Left lung (tissue), 10 donors: ENCODE data around the gene GRID1. TPM values are rescaled to one million over a fixed set of nuclear protein-coding genes. Genes with fewer than 3 reads are reported as not detected.

Experiments
- ATAC-seq: fragments of 200-7000 bp; cut with Tn5 transposase; one replicate; pipeline ENCODE4 v1.9.1; 2020; ENCODE audit warnings: moderate library complexity
- DNase-seq, 4 donors: peaks; one replicate each; pipeline ENCODE4 v3.0.0-alpha.2; 2013 to 2020
- H3K27ac ChIP-seq, 2 donors: fragments of 200-600 bp; sonication (generic) in 1 of 2; one replicate each; pipeline versions ENCODE4 v1.5.0 to v1.8.0; 2020 to 2021
- H3K27me3 ChIP-seq, 2 donors: fragments of 200-600 bp; sonication (generic) in 1 of 2; one replicate each; pipeline versions ENCODE4 v1.5.0 to v1.8.0; 2020 to 2021
- H3K36me3 ChIP-seq, 2 donors: fragments of 200-600 bp; sonication (generic) in 1 of 2; one replicate each; pipeline versions ENCODE4 v1.5.0 to v1.8.0; 2020 to 2021
- H3K4me1 ChIP-seq, 2 donors: fragments of 200-600 bp; one replicate each; pipeline ENCODE4 v1.8.0; 2021
- H3K4me3 ChIP-seq, 2 donors: fragments of 200-600 bp; sonication (generic) in 1 of 2; one replicate each; pipeline versions ENCODE4 v1.5.0 to v1.8.0; 2020 to 2021; ENCODE audit warnings: mild to moderate bottlenecking in 1 of 2
- H3K9me3 ChIP-seq, 2 donors: fragments of 200-600 bp; sonication (generic) in 1 of 2; one replicate each; pipeline versions ENCODE4 v1.5.0 to v1.8.0; 2020 to 2021
- intact Hi-C, 2 donors: fragments of 100-400 bp; cut with DNase I; formaldehyde crosslinking; loops; one replicate each; pipeline versions ENCODE4 v1.11.2 to v1.14.2; 2022
- polyA plus RNA-seq, 6 donors: library from polyadenylated mRNA; unstranded; fragments of 120-200 nt; gene quantifications; one replicate each; pipeline ENCODE4 v1.2.1, GENCODE V29; 2013; ENCODE audit not compliant: insufficient read length in 6 of 6
- total RNA-seq, 2 donors: library from RNA; stranded (reverse); fragmentation: NEBNext Ultra II Directional; extraction: Animal tissue kit (Norgen Biotek cat#: 25700); gene quantifications; one replicate each; pipeline ENCODE4 v1.2.1, GENCODE V29; 2021
- TF ChIP-seq, protein P1 (sequence below), 2 donors: fragments of 200-600 bp; sonication (generic) in 1 of 2; IDR thresholded peaks; one replicate each; pipeline versions ENCODE4 v1.5.0 to v1.8.0; 2021; ENCODE audit warnings: antibody characterized with exemption in 2 of 2
- donor health status: DM: no; HTN: yes; CAD: no.
- donor health status: DM: no; HTN: no; CAD: no.

GRID1 gene
- total and polyA plus RNA-seq, 8 donors: 0.81 to 2.6 (median 1.2) TPM

- TF ChIP-seq, protein P1, sequence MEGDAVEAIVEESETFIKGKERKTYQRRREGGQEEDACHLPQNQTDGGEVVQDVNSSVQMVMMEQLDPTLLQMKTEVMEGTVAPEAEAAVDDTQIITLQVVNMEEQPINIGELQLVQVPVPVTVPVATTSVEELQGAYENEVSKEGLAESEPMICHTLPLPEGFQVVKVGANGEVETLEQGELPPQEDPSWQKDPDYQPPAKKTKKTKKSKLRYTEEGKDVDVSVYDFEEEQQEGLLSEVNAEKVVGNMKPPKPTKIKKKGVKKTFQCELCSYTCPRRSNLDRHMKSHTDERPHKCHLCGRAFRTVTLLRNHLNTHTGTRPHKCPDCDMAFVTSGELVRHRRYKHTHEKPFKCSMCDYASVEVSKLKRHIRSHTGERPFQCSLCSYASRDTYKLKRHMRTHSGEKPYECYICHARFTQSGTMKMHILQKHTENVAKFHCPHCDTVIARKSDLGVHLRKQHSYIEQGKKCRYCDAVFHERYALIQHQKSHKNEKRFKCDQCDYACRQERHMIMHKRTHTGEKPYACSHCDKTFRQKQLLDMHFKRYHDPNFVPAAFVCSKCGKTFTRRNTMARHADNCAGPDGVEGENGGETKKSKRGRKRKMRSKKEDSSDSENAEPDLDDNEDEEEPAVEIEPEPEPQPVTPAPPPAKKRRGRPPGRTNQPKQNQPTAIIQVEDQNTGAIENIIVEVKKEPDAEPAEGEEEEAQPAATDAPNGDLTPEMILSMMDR (IDR thresholded peaks at IDR 0.05): no peak
- no peak for ATAC-seq
- intact Hi-C loops: no loop called here
Observed at GRCh38 chr10:85624511-85624910, 742.1 kb downstream of the GRID1 start.

GRCh38 chr10:85623758-85624157 is 742.8 kb downstream of the GRID1 start:
- Histone ChIP-seq H3K4me3 (no peak overlapping the region), H3K27ac (no peak overlapping the region), H3K4me1 (no peaks in the 10 kb centered on the region), H3K27me3 (no peaks in the 10 kb centered on the region), H3K36me3 (no peaks in the 10 kb centered on the region), H3K9me3 (no peaks in the 10 kb centered on the region)
- DNase-seq: no peak
- no peak for ATAC-seq
- intact Hi-C loops: no loop called here
- TF ChIP-seq, protein P1 (IDR thresholded peaks at IDR 0.05): no peak

More at GRCh38 chr10:85624511-85624910, 742.1 kb downstream of the GRID1 start:
- no peak overlapping the region for H3K4me3 ChIP-seq
- no peaks in the 10 kb centered on the region for H3K9me3 ChIP-seq
- DNase-seq: no peak
- no peaks in the 10 kb centered on the region for H3K27me3 ChIP-seq
- H3K4me1 ChIP-seq: no peaks in the 10 kb centered on the region
- no peaks in the 10 kb centered on the region for H3K36me3 ChIP-seq
- H3K27ac ChIP-seq: no peak overlapping the region

DNA sequence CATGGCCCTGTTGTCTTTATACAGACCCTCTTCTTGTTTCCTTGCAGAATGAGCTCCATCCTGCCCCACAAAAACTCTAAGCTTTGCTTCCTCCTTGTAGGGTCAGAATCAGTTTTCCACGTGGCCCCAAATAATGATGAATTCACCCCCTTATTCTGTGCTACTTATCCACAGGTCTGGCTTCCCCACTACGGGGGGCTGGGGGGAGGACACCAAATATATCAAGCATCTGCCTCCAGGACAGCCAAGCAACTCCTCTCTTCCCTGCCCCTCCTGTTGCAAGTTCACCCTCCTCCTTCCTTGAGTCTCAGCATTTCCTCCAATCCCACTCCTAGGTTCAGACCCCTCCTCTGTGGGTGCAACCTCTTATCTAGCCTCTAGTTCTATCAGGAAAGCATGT is 743.3 kb downstream of the GRID1 start:
- intact Hi-C loops: no loop called here
- no peaks in the 10 kb centered on the region for H3K4me1 ChIP-seq
- ATAC-seq (no peak), DNase-seq (no peak)
- no peaks in the 10 kb centered on the region for H3K27me3 ChIP-seq
- no peaks in the 10 kb centered on the region for H3K36me3 ChIP-seq
- no peak overlapping the region for H3K27ac ChIP-seq
- TF ChIP-seq, protein P1 (IDR thresholded peaks at IDR 0.05): no peak
- H3K4me3 ChIP-seq: no peak overlapping the region
- H3K9me3 ChIP-seq: no peaks in the 10 kb centered on the region

GRCh38 chr10:85622425-85622824 is 744.2 kb downstream of the GRID1 start:
- TF ChIP-seq, protein P1 (IDR thresholded peaks at IDR 0.05): no peak
- Histone ChIP-seq H3K4me1 (no peaks in the 10 kb centered on the region), H3K9me3 (no peaks in the 10 kb centered on the region), H3K27me3 (no peaks in the 10 kb centered on the region), H3K27ac (no peak overlapping the region), H3K4me3 (no peak overlapping the region), H3K36me3 (no peaks in the 10 kb centered on the region)
- no peak for ATAC-seq
- DNase-seq: no peak
- intact Hi-C loops: no loop called here

- Histone ChIP-seq H3K27ac (no peak overlapping the region), H3K27me3 (no peaks in the 10 kb centered on the region), H3K4me3 (no peak overlapping the region), H3K36me3 (no peaks in the 10 kb centered on the region), H3K9me3 (no peaks in the 10 kb centered on the region), H3K4me1 (no peaks in the 10 kb centered on the region)
- DNase-seq (no peak), ATAC-seq (no peak)
- intact Hi-C loops: no loop called here
- TF ChIP-seq, protein P1 (IDR thresholded peaks at IDR 0.05): no peak
Observed at GRCh38 chr10:85621562-85621961, 745.0 kb downstream of the GRID1 start.
